A172 (cell line): Measurements from ENCODE around the gene CWC27. TPM values are rescaled to one million over a fixed set of nuclear protein-coding genes. Genes with fewer than 3 reads are reported as not detected.
A peak's percentile ranks its signal among the peaks of the same experiment; 100 is the strongest.
"Not testable (repeated sequence)": the region's sequence is repeated elsewhere in the genome, so short reads cannot be mapped to it uniquely, and the experiment has no call there.

ENCODE experiments used
- DNase-seq: peaks from one replicate; pipeline ENCODE4 v3.0.0-alpha.2; 2015; ENCODE audit warnings: low spot score
- total RNA-seq: library from RNA; depleted of rRNA; stranded (reverse); fragments of >200 nt; shearing (Covaris generic); gene quantifications from 2 replicates; pipeline ENCODE4 v1.2.3, GENCODE V29; 2014

The CWC27 gene
- total RNA-seq, 1 experiment from 2014 or later = 33.4 TPM

- DNase-seq = no peak
These were observed 19.4 kb downstream of the CWC27 start for GRCh38 chr5:64788156-64788555.

DNA sequence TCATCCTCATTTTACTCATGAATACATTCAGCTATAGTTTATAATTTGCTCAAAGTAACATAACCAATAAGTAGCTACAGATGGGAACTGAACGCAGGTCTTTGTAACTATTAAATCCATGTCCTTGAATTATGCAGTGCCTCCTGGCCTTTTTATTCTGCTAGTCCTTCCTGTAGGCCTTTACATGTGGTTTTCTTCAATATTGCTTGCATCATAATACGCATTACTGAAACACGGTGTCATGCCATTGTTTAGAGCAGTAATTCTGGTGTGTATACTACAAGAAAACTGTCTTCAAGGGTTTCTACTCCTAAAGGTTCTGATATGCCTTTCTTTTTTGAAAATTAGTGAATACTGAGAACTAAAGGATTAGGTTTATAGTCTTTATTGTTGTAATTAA, 20.7 kb downstream of the CWC27 start:
- DNase-seq = no peak

DNA sequence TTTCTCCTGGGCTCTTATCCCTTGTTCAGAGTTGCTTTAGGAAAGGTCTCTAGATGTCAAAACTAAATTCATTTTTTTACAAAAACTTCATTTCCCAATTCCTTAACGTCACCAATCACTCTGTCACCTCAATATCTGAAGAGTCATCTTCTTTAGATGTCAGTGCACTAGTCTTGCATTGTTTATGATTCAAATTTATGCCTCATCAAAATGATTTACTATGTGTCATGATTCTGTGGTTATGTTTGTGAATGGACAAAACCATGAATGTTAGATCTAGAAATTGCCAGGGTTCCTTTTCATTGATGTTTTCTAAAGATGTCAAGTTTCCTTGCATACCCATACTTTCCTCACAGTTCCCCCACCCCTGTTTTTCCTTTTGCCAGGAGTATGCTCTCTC, 21.5 kb downstream of the CWC27 start:
- DNase-seq = no peak

- no peak for DNase-seq
These were observed 23.7 kb downstream of the CWC27 start for GRCh38 chr5:64792469-64792868.

DNA sequence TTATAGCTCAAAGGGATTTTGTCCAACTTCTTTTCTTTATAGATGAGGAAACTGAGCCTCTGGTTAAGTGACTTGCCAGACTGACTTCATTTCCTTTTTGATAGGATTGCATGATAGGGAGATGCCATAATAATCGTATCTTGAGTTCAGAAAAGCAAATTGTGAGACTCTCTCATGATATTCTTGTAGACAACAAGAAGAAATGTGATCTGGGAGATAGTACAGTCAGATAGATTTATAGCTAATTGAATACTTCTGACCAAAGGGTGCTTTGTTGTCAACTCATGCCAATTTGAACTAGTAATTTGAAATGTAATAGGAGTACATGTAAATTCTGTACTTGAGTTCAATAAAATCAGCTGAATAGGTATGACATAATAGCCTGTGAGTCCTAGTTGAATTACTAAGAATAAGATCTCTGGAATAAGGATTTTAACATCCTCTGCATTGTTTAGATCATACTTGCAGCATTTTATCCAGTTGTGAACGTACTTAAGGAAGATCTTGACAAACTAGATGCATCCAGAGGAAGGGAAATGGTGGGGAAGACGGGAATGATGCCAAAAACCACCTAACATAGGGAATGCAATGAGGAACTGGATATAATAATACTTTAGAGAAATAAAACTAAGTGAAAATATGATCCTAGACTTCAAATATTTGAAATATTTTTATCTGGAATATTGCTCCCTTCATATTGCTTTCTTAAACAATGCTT, 25.5 kb downstream of the CWC27 start:
- DNase-seq = no peak

- no peak for DNase-seq
These were observed 27.6 kb downstream of the CWC27 start for GRCh38 chr5:64796301-64796700.

DNA sequence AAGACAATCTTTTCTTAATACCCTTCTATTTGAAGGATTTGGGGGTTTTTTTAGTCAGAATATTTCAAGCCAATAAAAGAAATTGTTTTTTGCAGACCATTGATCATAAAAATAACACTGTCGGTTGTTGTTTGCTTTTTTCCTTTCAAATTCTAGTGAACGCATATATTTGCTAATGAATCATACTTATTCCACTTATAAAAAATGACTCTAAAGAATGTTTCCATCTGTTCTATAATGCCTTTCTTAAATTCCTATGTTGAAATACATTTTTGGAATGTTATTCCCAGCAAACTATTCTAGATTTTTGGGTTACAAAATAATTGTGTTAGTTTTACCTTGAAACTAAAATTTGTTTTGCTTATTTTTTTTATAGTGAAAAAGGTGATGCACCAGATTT, 32.2 kb downstream of the CWC27 start:
- DNase-seq = no peak

GRCh38 chr5:64806537-64806936, 37.8 kb downstream of the CWC27 start:
- no peak for DNase-seq

DNA sequence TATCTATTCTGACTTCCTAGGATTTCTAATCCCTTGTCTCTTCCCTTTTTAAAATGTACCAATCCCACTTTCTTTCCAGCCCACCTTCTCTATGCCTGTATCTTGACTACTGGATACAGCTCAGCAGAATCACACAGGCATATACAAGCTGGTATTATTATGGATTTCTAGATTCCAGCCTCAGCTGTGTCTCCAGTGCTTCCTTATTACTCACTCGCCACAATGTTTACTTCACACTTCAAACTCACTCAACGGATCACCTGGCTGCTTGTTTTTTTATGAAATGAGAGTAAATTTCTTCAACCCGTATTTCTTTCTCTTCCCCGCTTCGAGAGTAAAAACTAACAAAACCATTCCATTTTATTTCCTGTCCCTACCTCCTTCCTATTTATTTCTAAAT, 38.8 kb downstream of the CWC27 start:
- DNase-seq = no peak

DNA sequence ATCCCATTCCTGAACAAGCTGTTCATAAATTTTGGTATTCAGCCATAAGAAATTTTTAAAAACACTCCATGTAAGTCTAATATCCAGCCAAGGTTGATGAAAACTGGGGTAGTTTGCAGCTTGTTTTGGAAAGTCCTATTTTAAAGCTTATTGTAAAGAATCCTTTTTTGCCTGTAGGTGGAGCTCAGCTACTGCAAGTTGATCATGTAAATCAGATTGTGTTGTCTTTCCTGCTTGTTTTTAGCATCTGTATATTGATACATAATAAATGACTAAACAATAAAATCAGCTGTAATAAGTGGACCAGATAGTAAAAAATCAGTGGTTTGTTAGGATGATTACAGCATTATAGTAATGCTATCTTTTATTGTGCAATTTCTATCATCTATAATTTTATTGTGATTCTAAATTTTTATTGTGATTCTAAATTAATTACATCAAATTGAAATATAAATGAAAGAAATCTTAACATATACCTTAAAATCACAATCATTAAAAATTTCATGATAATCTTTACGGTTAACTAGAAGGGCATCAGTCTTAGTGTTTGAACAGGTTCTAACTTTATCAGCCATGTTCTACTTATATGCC, 42.4 kb downstream of the CWC27 start:
- peak; percentile 54 for DNase-seq

- no peak for DNase-seq
These were observed 45.3 kb downstream of the CWC27 start for GRCh38 chr5:64814073-64814472.

DNA sequence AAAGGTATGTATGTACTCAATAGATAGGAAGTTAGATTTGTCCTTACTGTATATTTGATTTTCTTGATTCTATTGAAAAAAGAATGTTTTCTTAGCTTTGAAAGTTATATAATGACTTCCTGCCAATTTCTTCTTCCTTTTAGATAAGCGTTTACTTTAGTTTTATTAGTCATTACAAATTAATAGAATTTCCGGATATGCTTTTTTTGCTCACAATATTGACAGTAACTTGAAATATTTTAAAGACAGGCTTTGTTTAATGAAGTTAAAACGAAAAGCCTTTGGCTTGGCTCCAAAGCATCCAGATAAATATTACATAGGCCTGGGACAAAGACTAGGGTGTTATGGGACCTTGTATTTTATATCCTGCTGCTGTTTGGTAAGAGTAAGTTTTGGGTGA, 49.5 kb downstream of the CWC27 start:
- no peak for DNase-seq

DNA sequence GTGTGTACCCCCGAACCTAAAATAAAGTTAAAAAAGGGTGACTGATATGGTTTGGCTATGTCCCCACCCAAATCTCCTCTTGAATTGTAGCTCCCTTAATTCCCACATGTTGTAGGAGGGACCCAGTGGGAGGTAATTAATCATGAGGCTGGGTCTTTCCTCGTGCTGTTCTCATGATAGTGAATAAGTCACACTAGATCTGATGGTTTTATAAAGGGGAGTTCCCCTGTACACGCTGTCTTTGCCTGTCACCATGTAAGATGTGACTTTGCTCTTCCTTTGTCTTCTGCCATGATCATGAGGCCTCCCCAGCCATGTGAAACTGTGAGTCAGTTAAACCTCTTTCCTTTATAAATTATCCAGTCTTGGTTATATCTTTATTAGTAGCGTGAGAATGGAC, 50.6 kb downstream of the CWC27 start:
- DNase-seq = not testable (repeated sequence)

DNA sequence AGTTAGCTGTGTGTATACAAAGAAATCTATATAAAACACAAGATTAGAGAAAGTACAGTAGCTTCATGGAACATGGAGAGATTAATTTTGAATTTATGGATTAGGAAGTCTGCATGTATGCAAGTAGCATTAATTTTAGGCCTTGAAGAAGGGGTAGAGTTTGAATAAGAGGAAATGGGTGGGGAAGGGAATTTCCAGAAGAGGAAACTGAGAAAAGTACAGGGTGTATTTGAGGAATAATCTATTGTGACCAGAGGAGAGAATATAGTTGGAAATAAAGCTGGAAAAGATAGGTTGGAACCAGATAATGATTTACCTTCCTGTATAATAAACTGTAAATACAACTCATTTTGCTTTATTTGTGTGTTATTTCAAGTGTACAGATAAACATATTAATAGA, 53.6 kb downstream of the CWC27 start:
- DNase-seq = no peak

DNA sequence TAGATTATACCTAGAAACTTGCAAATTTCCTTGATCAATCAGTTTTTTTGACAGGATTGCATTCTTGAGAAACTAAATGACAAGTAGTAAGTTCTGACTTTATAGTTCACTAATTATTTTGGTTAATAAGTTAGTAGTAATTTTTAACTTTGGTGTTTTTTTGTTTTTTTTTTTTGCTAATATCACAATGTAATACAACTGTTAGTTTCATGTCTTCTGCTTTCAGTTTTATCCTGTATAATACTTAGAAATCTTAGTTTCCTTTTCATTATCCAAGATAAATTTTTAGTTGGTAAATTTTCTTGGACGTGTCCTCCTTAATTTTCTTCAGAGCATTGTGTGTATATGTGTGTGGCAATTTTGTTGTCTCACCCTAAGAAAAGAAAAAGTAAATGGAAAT, 57.8 kb downstream of the CWC27 start:
- DNase-seq = no peak

DNA sequence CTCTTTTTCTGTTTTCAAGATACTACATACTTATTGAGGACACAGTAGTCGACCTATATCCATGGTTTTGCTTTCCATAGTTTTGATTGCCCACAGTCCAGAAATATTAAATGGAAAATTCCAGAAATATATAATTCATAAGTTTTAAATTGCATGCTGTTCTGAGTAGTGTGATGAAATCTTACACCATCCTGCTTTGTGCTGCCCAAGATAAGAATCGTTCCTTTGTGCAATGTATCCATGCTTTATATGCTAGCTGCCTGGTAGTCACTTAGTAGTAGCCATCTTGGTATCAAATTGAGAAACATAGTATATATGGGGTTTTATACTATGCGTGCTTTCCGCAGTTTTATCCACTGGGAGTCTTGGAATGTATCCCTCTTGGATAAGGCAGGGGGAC, 59.0 kb downstream of the CWC27 start:
- DNase-seq = no peak

DNA sequence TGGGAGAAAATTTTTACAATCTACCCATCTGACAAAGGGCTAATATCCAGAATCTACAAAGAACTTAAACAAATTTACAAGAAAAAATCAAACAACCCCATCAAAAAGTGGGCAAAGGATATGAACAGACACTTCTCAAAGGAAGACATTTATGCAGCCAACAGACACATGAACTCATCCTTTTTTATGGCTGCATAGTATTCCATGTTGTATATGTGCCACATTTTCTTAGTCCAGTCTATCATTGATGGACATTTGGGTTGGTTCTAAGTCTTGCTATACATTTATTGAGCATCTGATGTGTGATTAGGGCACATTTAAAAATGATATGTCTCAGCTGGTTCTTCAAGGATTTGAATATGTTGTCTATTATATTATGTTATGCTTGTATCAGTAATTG, 61.9 kb downstream of the CWC27 start:
- DNase-seq = not testable (repeated sequence)

GRCh38 chr5:64831996-64832395, 63.3 kb downstream of the CWC27 start:
- no peak for DNase-seq

GRCh38 chr5:64834037-64834436, 65.3 kb downstream of the CWC27 start:
- DNase-seq = no peak

GRCh38 chr5:64834611-64835010, 65.9 kb downstream of the CWC27 start:
- DNase-seq = no peak

DNA sequence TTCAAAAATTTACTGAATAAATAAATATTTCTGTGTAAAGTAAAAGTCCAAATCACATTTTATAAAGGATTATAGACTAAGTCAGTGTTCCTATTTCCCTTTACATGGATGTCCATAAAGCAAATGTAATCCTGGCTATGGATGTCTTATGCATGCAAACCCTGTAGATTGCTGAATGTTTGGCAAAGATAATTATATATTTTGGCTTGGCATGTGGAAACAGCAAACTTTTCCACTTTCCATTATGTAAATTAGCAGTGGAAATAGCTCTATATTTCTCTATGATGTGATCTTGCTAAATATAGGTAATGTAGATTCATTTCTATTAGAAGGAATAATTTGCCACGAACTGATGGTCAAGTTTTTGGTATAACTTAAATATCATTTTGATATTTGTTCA, 66.5 kb downstream of the CWC27 start:
- no peak for DNase-seq

GRCh38 chr5:64836190-64836755, 67.5 kb downstream of the CWC27 start:
- DNase-seq = no peak

- DNase-seq = no peak
These were observed 68.1 kb downstream of the CWC27 start for GRCh38 chr5:64836786-64837185.

- no peak for DNase-seq
These were observed 69.6 kb downstream of the CWC27 start for GRCh38 chr5:64838376-64838775.
